AG10803 (cell line): Measurements from ENCODE around the gene SLC30A7.

Source experiments
- DNase-seq: peaks from one replicate; pipeline ENCODE4 v3.0.0; 2010; ENCODE audit warnings: low read depth
- H3K4me3 ChIP-seq: 2 replicates; pipeline ENCODE4 v1.5.1; 2011; ENCODE audit warnings: mild to moderate bottlenecking, low read length, control low read depth
- CTCF ChIP-seq: conservative IDR thresholded peaks from 2 replicates; pipeline ENCODE4 v1.5.1; 2011; ENCODE audit warnings: mild to moderate bottlenecking, low read length, control low read depth, inconsistent platforms

The SLC30A7 gene

GRCh38 chr1:101003012-101003650 is 107.2 kb downstream of the SLC30A7 start:
- TF ChIP-seq CTCF = no peak
- no peak for DNase-seq

GRCh38 chr1:101004061-101004460 is 108.2 kb downstream of the SLC30A7 start:
- DNase-seq = peak; percentile 74
- H3K4me3 ChIP-seq = no peak overlapping the region
- no peak for TF ChIP-seq CTCF

More at GRCh38 chr1:101003012-101003650, 107.2 kb downstream of the SLC30A7 start:
- no peak overlapping the region for H3K4me3 ChIP-seq

GRCh38 chr1:101004670-101005069 is 108.8 kb downstream of the SLC30A7 start:
- H3K4me3 ChIP-seq = no peak overlapping the region
- DNase-seq = peak; percentile 36
- TF ChIP-seq CTCF = no peak

GRCh38 chr1:101005183-101005582 is 109.3 kb downstream of the SLC30A7 start:
- no peak overlapping the region for H3K4me3 ChIP-seq
- TF ChIP-seq CTCF = no peak
- DNase-seq = no peak

- DNase-seq = no peak
- TF ChIP-seq CTCF = no peak
- H3K4me3 ChIP-seq = no peak overlapping the region
Observed at GRCh38 chr1:101005871-101006270, 110.0 kb downstream of the SLC30A7 start.

- DNase-seq = no peak
- TF ChIP-seq CTCF = no peak
- no peak overlapping the region for H3K4me3 ChIP-seq
Observed at GRCh38 chr1:101006553-101006952, 110.7 kb downstream of the SLC30A7 start.

- no peak overlapping the region for H3K4me3 ChIP-seq
- DNase-seq = peak; percentile 58
- no peak for TF ChIP-seq CTCF
Observed at GRCh38 chr1:101008229-101008834, 112.4 kb downstream of the SLC30A7 start.
